HG03025 (cell line): ENCODE data around the gene GYS1.
"Not testable (repeated sequence)": the region's sequence is repeated elsewhere in the genome, so short reads cannot be mapped to it uniquely, and the experiment has no call there.

ENCODE experiments used
- ATAC-seq: cut with Tn5 transposase; IDR thresholded peaks from one replicate; pipeline ENCODE4 v1.9.1; 2021; ENCODE audit warnings: mild to moderate bottlenecking, moderate library complexity; ENCODE audit not compliant: unreplicated experiment, low FRiP score

The GYS1 gene

GRCh38 chr19:48947258-48947542 lies 45.9 kb downstream of the GYS1 start:
- no peak for ATAC-seq

GRCh38 chr19:48946463-48947257 lies 46.4 kb downstream of the GYS1 start:
- no peak for ATAC-seq

DNA sequence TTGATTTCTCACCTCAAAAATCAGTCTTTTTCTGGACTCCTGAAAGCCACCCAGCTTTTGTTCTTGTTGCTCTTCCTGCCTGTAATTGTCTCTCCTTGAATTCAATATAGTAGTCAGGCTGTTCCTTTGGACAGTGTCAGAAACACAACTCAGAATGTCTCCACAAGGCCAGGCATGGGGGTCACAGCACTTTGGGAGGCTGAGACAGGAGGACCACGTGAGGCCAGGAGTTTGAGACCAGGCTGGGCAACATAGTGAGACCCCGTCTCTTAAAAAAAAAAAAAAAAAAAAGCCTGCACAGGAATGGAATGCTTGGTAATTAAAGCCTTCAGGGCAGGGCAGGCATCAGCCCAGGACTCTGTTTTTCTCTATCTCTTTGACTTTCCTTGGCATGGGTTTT lies 47.3 kb downstream of the GYS1 start:
- no peak for ATAC-seq

DNA sequence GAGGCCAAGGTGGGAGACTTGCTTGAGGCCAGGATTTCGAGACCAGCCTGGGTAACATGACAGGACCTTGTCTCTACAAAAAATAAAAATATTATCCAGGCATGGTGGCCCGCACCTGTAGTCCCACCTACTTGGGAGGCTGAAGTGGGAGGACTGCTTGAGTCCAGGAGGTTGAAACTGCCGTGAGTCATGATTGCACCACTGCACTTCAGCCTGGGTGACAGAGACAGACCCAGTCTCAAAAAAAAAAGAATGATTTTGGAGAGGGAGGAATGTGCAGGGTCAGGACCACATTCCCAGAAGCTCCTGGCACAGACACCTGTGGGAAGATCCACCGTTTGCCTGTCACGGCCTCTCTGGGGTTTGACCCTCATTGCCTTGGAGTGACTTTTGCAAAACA lies 47.7 kb downstream of the GYS1 start:
- ATAC-seq = no peak

GRCh38 chr19:48943081-48943480 lies 50.0 kb downstream of the GYS1 start:
- no peak for ATAC-seq

DNA sequence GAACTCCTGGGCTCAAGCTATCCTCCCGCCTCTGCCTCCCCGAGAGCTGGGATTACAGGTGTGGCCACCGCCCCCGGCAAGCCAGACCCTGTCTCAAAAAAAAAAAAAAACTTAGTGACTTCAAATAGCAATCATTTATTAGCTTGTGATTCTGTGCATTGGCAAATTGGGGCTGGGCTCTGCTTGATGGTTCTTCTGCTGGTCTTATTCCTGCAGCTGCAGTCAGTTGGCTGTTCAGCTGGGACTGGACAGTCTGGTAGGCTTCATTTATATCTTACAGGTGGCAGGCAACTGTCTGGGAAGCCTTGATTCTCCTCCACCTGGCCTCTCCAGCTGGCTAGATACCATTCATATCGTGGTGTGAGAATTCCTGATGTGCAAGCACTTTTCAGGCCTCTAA lies 52.2 kb downstream of the GYS1 start:
- ATAC-seq = no peak

- ATAC-seq = no peak
Measured at GRCh38 chr19:48938256-48938655, 54.9 kb downstream of the GYS1 start.

GRCh38 chr19:48935864-48936263 lies 57.2 kb downstream of the GYS1 start:
- no peak for ATAC-seq

DNA sequence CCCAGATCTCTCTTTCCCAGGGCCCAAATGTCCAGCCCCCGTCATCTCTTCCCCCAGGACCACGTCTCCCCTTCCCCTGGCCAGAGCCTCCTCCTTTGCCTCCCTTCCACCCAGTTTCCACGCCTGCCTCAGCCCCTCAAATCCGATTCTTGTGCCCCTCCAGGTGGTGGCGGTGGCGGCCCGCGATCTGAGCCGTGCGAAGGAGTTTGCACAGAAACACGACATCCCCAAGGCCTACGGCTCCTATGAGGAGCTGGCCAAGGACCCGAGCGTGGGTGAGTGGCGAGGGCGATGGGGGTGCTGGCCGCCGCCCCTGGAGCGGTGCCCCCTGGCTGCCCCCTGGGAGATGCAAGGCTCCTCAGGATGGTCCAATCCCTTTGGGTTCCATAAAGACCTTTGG lies 58.3 kb downstream of the GYS1 start:
- no peak for ATAC-seq

GRCh38 chr19:48933382-48933932 lies 59.7 kb downstream of the GYS1 start, which contains the start of gene DHDH:
Gene DHDH, plus strand, starts transcription at chr19:48933699. Its CDS starts 23 bp downstream, at chr19:48933722.
- ATAC-seq = no peak

DNA sequence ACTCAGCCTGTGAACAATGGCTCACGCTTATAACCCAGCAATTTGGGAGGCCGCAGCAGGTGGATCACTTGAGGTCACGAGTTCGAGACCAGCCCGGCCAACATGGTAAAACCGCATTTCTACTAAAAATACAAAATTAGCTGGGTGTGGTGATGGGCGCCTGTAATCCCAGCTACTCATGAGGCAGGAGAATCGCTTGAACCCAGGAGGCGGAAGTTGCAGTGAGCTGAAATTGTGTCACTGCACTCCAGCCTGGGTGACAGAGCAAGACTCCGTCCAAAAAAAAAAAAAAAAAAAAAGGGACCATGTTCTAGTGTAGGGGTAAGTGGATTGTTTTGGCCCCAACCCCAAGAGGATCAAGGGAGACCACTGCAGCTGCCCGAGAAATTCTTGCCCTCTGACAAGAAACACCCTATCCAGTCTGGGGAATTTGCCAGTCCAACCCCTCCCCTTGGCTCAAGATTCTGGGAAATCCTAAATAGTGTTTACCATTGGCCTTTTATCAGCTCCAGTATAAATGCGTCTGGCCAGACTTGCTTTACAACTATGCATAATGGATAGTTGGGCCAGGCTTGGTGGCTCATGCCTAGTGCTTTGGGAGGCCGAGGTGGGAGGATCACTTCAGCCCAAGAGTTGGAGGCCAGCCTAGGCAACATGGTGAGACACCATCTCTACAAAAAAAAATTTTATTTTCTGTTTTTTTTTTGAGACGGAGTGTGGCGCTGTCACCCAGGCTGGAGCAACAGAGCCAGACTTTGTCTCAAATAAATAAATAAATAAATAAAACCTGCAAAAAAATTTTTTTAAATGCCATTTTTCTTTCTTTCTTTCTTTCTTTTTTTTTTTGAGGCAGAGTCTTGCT lies 64.7 kb downstream of the GYS1 start:
- ATAC-seq = no peak

DNA sequence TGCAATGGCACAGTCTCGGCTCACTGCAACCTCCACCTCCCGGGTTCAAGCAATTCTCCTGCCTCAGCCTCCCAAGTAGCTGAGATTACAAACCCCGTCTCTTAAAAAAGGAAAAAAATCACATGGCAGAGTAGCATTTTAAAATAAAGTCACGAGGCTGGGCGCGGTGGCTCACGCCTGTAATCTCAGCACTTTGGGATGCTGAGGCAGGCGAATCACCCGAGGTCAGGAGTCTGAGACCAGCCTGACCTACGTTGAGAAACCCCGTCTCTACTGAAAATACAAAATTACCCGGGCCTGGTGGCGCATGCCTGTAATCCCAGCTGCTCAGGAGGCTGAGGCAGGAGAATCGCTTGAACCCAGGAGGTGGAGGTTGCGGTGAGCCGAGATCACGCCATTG lies 65.4 kb downstream of the GYS1 start:
- not testable (repeated sequence) for ATAC-seq

- ATAC-seq = no peak
Measured at GRCh38 chr19:48926909-48927308, 66.2 kb downstream of the GYS1 start.

DNA sequence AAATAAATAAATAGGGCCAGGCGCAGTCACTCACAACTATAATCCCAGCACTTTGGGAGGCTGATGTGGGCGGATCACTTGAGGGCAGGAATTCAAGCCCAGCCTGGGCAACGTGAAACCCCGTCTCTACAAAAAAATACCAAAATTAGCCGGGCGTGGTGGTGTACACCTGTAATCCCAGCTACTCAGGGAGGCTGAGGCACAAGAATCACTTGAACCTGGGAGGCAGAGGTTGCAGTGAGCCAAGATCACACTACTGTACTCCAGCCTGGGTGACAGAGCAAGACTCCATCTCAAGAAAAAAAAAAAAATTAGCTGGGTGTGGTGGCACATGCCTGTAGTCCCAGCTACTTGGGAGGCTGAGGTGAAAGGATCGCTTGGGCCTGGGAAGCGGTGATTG lies 67.2 kb downstream of the GYS1 start:
- not testable (repeated sequence) for ATAC-seq

DNA sequence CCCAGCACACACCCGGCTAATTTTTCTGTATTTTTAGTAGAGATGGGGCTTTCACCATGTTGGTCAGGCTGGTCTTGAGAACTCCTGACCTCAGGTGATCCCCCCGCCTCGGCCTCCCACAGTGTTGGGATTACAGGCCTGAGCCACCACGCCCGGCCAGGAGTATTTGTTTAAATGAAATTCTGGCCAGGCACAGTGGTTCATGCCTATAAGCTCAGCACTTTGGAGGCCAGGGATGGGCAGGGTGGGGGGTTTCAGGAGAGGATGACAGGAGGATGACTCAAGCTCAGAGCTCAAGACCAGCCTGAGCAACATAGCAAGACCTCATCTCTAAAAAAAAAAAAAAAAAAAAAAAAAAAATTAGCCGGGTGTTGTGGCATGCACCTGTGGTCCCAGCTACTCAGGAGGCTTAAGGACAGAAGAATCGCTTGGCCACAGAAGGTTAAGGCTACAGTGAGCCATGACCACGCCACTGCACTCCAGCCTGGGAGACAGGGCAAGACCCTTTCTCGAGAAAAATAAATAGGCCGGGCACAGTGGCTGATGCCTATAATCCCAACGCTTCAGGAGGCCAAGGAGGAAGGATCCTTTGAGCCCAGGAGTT lies 67.8 kb downstream of the GYS1 start:
- no peak for ATAC-seq

DNA sequence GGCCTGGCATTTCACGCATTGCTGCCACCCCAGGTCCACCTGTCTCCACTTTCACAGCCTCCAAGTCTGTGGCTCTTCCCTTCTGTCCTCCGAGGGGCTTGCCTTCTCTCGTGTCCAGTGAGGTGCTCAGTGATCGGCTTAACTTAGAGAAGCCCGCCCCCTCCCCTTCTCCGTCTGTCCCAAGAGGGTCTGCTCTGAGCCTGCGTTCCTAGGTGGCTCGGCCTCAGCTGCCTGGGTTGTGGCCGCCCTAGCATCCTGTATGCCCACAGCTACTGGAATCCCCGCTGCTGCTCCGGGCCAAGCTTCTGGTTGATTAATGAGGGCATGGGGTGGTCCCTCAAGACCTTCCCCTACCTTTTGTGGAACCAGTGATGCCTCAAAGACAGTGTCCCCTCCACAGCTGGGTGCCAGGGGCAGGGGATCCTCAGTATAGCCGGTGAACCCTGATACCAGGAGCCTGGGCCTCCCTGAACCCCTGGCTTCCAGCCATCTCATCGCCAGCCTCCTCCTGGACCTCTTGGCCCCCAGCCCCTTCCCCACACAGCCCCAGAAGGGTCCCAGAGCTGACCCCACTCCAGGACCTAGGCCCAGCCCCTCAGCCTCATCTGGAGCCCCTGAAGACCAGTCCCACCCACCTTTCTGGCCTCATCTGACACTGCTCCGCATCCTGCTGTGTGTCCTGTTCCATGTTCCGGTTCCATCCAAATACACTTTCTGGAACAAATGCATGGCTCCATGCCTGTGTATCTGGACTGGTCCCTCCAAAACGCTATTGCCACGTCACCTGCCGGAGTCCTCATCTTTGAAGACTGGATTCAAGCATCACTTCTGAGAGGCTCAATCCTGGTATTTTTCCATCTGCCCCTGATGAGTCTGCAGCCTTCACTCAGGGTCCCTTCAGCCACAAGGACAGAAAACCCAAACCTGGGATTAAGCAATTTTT lies 70.3 kb downstream of the GYS1 start:
- ATAC-seq = no peak

DNA sequence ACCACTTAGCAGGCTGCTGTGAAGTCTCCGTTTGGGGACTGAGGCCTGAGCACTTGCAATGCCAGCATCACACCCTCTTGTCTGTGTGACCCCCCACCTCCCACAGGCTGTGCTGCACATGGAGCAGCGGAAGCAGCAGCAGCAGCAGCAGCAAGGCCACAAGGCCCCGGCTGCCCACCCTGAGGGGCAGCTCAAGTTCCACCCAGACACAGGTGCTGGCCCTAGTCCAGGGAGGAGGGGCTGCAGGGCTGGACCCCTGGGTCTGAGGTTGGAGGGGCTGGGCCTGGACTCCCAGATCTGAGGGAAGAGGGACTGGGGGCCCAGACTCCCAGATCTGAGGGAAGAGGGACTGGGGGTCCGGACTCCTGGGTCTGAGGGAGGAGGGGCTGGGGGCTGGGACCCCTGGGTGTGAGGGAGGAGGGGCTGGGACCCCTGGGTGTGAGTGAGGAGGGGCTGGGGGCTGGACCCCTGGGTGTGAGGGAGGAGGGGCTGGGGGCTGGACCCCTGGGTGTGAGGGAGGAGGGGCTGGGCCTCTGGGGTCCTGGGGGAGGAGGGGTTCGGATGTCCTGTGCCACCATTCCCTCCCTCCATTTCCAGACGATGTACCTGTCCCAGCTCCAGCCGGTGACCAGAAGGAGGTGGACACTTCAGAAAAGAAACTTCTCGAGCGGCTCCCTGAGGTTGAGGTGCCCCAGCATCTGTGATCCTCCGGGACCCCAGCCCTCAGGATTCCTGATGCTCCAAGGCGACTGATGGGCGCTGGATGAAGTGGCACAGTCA lies 71.2 kb downstream of the GYS1 start:
- ATAC-seq = no peak

DNA sequence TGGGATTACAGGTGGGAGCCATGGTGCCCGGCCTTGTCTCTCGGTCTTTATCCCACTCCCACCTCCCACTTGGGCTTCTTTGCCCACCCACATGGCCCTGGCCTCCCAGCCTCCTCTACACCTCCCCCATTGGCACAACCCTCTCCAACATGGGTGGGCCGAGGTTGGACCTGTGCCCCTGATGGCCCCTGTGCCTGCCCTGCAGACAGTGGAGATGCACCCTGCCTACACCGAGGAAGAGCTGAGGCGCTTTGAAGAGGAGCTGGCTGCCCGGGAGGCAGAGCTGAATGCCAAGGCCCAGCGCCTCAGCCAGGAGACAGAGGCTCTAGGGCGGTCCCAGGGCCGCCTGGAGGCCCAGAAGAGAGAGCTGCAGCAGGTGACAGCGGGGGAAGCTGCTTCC lies 72.2 kb downstream of the GYS1 start:
- ATAC-seq = no peak

- not testable (repeated sequence) for ATAC-seq
Measured at GRCh38 chr19:48919271-48919670, 73.8 kb downstream of the GYS1 start.
